ENCODE results near the gene DAB2IP.

- TF ChIP-seq, protein P1, sequence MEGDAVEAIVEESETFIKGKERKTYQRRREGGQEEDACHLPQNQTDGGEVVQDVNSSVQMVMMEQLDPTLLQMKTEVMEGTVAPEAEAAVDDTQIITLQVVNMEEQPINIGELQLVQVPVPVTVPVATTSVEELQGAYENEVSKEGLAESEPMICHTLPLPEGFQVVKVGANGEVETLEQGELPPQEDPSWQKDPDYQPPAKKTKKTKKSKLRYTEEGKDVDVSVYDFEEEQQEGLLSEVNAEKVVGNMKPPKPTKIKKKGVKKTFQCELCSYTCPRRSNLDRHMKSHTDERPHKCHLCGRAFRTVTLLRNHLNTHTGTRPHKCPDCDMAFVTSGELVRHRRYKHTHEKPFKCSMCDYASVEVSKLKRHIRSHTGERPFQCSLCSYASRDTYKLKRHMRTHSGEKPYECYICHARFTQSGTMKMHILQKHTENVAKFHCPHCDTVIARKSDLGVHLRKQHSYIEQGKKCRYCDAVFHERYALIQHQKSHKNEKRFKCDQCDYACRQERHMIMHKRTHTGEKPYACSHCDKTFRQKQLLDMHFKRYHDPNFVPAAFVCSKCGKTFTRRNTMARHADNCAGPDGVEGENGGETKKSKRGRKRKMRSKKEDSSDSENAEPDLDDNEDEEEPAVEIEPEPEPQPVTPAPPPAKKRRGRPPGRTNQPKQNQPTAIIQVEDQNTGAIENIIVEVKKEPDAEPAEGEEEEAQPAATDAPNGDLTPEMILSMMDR (conservative IDR thresholded peaks at IDR 0.05): no peak
- no peak for TF ChIP-seq ZFX (IDR thresholded peaks at IDR 0.05)
Observed at GRCh38 chr9:121745396-121745695, 93.9 kb downstream of the DAB2IP start.
